Measurements from ENCODE around the gene LRRC74A.

LRRC74A gene

GRCh38 chr14:76874734-76875133, 48.5 kb downstream of the LRRC74A start:
- TF ChIP-seq YY1 (IDR thresholded peaks at IDR 0.05; ENCODE audit: insufficient read depth, insufficient read length) (no peak), SUZ12 (IDR thresholded peaks at IDR 0.05; ENCODE audit: extremely low read depth, insufficient read depth, insufficient read length) (no peak), ZNF274 (IDR thresholded peaks at IDR 0.05; ENCODE audit: low read depth, low read length) (no peak)

GRCh38 chr14:76876076-76876475, 49.9 kb downstream of the LRRC74A start:
- peak; percentile 77 for DNase-seq (ENCODE audit: low read depth, low spot score)
- H3K4me3 ChIP-seq (ENCODE audit: insufficient read length, low read depth): no peak overlapping the region
- no peak for TF ChIP-seq SUZ12 (IDR thresholded peaks at IDR 0.05; ENCODE audit: extremely low read depth, insufficient read depth, insufficient read length)
- no peak for TF ChIP-seq YY1 (IDR thresholded peaks at IDR 0.05; ENCODE audit: insufficient read depth, insufficient read length)
- no peak for TF ChIP-seq ZNF274 (IDR thresholded peaks at IDR 0.05; ENCODE audit: low read depth, low read length)

More at GRCh38 chr14:76874734-76875133, 48.5 kb downstream of the LRRC74A start:
- no peaks in the 10 kb centered on the region for H3K36me3 ChIP-seq (ENCODE audit: insufficient read depth, insufficient read length, low read length)
- no peak overlapping the region for H3K4me3 ChIP-seq (ENCODE audit: insufficient read length, low read depth)
- no peaks in the 10 kb centered on the region for H3K27me3 ChIP-seq (ENCODE audit: insufficient read depth, insufficient read length)
- no peak overlapping the region for H3K9ac ChIP-seq (ENCODE audit: insufficient read length, low read depth)
- peaks cover 5% of the 10 kb centered on the region for H3K4me1 ChIP-seq (ENCODE audit: insufficient read depth, insufficient read length)
- H3K9me3 ChIP-seq (ENCODE audit: insufficient read depth, low read length): peaks cover 14% of the 10 kb centered on the region; the same call in 1 of the 2 replicates
- DNase-seq (ENCODE audit: low read depth, low spot score): no peak

GRCh38 chr14:76877871-76878270, 51.7 kb downstream of the LRRC74A start:
- Histone ChIP-seq H3K9ac (ENCODE audit: insufficient read length, low read depth) (no peak overlapping the region), H3K4me3 (ENCODE audit: insufficient read length, low read depth) (no peak overlapping the region), H3K4me1 (ENCODE audit: insufficient read depth, insufficient read length) (peaks cover 5% of the 10 kb centered on the region), H3K36me3 (ENCODE audit: insufficient read depth, insufficient read length, low read length) (no peaks in the 10 kb centered on the region), H3K9me3 (ENCODE audit: insufficient read depth, low read length) (peaks cover 14% of the 10 kb centered on the region; the same call in 1 of the 2 replicates), H3K27me3 (ENCODE audit: insufficient read depth, insufficient read length) (peaks cover 4% of the 10 kb centered on the region)
- TF ChIP-seq ZNF274 (IDR thresholded peaks at IDR 0.05; ENCODE audit: low read depth, low read length): no peak
- no peak for TF ChIP-seq SUZ12 (IDR thresholded peaks at IDR 0.05; ENCODE audit: extremely low read depth, insufficient read depth, insufficient read length)
- TF ChIP-seq YY1 (IDR thresholded peaks at IDR 0.05; ENCODE audit: insufficient read depth, insufficient read length): no peak
- no peak for DNase-seq (ENCODE audit: low read depth, low spot score)

More at GRCh38 chr14:76876076-76876475, 49.9 kb downstream of the LRRC74A start:
- H3K36me3 ChIP-seq (ENCODE audit: insufficient read depth, insufficient read length, low read length): no peaks in the 10 kb centered on the region
- peaks cover 14% of the 10 kb centered on the region; the same call in 1 of the 2 replicates for H3K9me3 ChIP-seq (ENCODE audit: insufficient read depth, low read length)
- H3K9ac ChIP-seq (ENCODE audit: insufficient read length, low read depth): no peak overlapping the region
- H3K27me3 ChIP-seq (ENCODE audit: insufficient read depth, insufficient read length): peaks cover 2% of the 10 kb centered on the region
- peaks cover 5% of the 10 kb centered on the region for H3K4me1 ChIP-seq (ENCODE audit: insufficient read depth, insufficient read length)

GRCh38 chr14:76880449-76880848, 54.2 kb downstream of the LRRC74A start:
- peaks cover 4% of the 10 kb centered on the region for H3K27me3 ChIP-seq (ENCODE audit: insufficient read depth, insufficient read length)
- H3K9ac ChIP-seq (ENCODE audit: insufficient read length, low read depth): no peak overlapping the region
- TF ChIP-seq ZNF274 (IDR thresholded peaks at IDR 0.05; ENCODE audit: low read depth, low read length) (no peak), SUZ12 (IDR thresholded peaks at IDR 0.05; ENCODE audit: extremely low read depth, insufficient read depth, insufficient read length) (no peak), YY1 (IDR thresholded peaks at IDR 0.05; ENCODE audit: insufficient read depth, insufficient read length) (no peak)
- H3K4me3 ChIP-seq (ENCODE audit: insufficient read length, low read depth): no peak overlapping the region
- H3K36me3 ChIP-seq (ENCODE audit: insufficient read depth, insufficient read length, low read length): no peaks in the 10 kb centered on the region
- peaks cover 7% of the 10 kb centered on the region for H3K4me1 ChIP-seq (ENCODE audit: insufficient read depth, insufficient read length)
- H3K9me3 ChIP-seq (ENCODE audit: insufficient read depth, low read length): peaks cover 5% of the 10 kb centered on the region; the same call in 1 of the 2 replicates
- DNase-seq (ENCODE audit: low read depth, low spot score): no peak

GRCh38 chr14:76881348-76881747, 55.1 kb downstream of the LRRC74A start:
- Histone ChIP-seq H3K27me3 (ENCODE audit: insufficient read depth, insufficient read length) (peaks cover 4% of the 10 kb centered on the region), H3K4me1 (ENCODE audit: insufficient read depth, insufficient read length) (peaks cover 13% of the 10 kb centered on the region), H3K36me3 (ENCODE audit: insufficient read depth, insufficient read length, low read length) (no peaks in the 10 kb centered on the region), H3K9me3 (ENCODE audit: insufficient read depth, low read length) (no peaks in the 10 kb centered on the region), H3K9ac (ENCODE audit: insufficient read length, low read depth) (no peak overlapping the region), H3K4me3 (ENCODE audit: insufficient read length, low read depth) (no peak overlapping the region)
- no peak for DNase-seq (ENCODE audit: low read depth, low spot score)
- no peak for TF ChIP-seq ZNF274 (IDR thresholded peaks at IDR 0.05; ENCODE audit: low read depth, low read length)
- TF ChIP-seq YY1 (IDR thresholded peaks at IDR 0.05; ENCODE audit: insufficient read depth, insufficient read length): no peak
- TF ChIP-seq SUZ12 (IDR thresholded peaks at IDR 0.05; ENCODE audit: extremely low read depth, insufficient read depth, insufficient read length): no peak

GRCh38 chr14:76882651-76883050, 56.4 kb downstream of the LRRC74A start:
- no peaks in the 10 kb centered on the region for H3K36me3 ChIP-seq (ENCODE audit: insufficient read depth, insufficient read length, low read length)
- H3K9me3 ChIP-seq (ENCODE audit: insufficient read depth, low read length): no peaks in the 10 kb centered on the region
- TF ChIP-seq SUZ12 (IDR thresholded peaks at IDR 0.05; ENCODE audit: extremely low read depth, insufficient read depth, insufficient read length) (no peak), YY1 (IDR thresholded peaks at IDR 0.05; ENCODE audit: insufficient read depth, insufficient read length) (no peak), ZNF274 (IDR thresholded peaks at IDR 0.05; ENCODE audit: low read depth, low read length) (no peak)
- H3K4me3 ChIP-seq (ENCODE audit: insufficient read length, low read depth): no peak overlapping the region
- H3K4me1 ChIP-seq (ENCODE audit: insufficient read depth, insufficient read length): peaks cover 13% of the 10 kb centered on the region
- no peak overlapping the region for H3K9ac ChIP-seq (ENCODE audit: insufficient read length, low read depth)
- peaks cover 4% of the 10 kb centered on the region for H3K27me3 ChIP-seq (ENCODE audit: insufficient read depth, insufficient read length)
- no peak for DNase-seq (ENCODE audit: low read depth, low spot score)

GRCh38 chr14:76883447-76883846, 57.2 kb downstream of the LRRC74A start:
- Histone ChIP-seq H3K4me3 (ENCODE audit: insufficient read length, low read depth) (no peak overlapping the region), H3K36me3 (ENCODE audit: insufficient read depth, insufficient read length, low read length) (no peaks in the 10 kb centered on the region), H3K9ac (ENCODE audit: insufficient read length, low read depth) (no peak overlapping the region), H3K9me3 (ENCODE audit: insufficient read depth, low read length) (no peaks in the 10 kb centered on the region), H3K27me3 (ENCODE audit: insufficient read depth, insufficient read length) (peaks cover 4% of the 10 kb centered on the region), H3K4me1 (ENCODE audit: insufficient read depth, insufficient read length) (peaks cover 13% of the 10 kb centered on the region)
- TF ChIP-seq YY1 (IDR thresholded peaks at IDR 0.05; ENCODE audit: insufficient read depth, insufficient read length) (no peak), ZNF274 (IDR thresholded peaks at IDR 0.05; ENCODE audit: low read depth, low read length) (no peak), SUZ12 (IDR thresholded peaks at IDR 0.05; ENCODE audit: extremely low read depth, insufficient read depth, insufficient read length) (no peak)
- DNase-seq (ENCODE audit: low read depth, low spot score): no peak

All from NT2/D1 (cell line).